HG02852 (cell line): ENCODE results near the gene MLLT3.
"Not testable (repeated sequence)": the region's sequence is repeated elsewhere in the genome, so short reads cannot be mapped to it uniquely, and the experiment has no call there.

Source experiments
- ATAC-seq: cut with Tn5 transposase; IDR thresholded peaks from one replicate; pipeline ENCODE4 v1.9.1; 2021; ENCODE audit warnings: mild to moderate bottlenecking, moderate library complexity; ENCODE audit not compliant: unreplicated experiment

Gene MLLT3

DNA sequence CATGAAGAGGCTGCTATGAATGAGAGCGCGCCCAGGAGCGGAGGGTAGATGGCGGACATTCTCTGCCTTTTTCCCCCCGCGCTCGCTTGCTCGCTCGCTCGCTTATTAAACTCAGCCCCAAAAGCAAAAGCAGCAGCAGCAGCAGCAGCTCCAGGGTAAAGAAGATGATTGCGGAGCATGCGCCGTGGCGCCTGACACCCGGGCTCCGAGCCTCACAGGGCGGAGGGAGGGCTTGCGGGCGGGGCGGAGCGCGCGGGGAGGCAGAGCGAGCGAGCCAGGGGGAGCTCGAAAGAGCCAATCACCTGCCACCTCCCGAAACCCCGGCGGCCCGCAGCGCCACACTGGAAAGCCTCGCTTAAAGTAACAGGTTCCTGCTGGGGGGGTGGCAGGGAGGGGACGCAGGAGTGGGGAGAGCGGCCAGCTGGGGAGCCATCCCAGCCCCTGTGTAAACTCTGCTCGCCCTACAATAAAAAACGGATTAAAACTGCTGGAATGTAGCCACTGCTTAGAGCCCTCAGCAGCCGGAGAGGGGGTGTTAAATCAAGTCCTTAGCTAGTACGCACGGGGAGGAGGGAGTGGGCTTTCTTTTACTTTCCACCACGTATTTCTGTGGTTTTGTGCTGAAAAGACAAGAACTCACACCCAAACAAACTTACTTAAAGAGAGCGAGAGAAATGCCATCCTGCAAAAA, at the start of gene MLLT3:
Gene MLLT3 (minus strand): TSS at position 170 of the 691 bp plus-strand sequence.
- ATAC-seq: peak; percentile 74

DNA sequence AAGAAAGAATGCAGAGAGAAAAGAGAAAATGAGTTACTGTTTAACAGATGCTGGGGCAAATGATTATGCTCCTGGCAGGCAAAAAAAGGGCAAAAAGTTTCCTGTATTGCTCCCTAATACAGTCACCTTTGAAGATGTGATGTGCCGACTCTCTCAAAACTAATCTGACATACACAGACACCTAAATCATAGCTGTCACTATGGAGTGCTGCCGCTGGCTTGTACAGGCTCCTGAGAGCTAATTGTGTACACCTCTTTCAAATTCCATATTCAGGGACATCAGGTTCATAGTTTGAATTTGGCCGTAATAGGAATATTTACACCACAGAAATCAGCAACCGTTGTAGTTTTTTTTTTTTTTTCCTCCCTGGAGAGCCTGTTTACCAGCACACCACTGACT, 49.3 kb upstream of the MLLT3 start:
- no peak for ATAC-seq

DNA sequence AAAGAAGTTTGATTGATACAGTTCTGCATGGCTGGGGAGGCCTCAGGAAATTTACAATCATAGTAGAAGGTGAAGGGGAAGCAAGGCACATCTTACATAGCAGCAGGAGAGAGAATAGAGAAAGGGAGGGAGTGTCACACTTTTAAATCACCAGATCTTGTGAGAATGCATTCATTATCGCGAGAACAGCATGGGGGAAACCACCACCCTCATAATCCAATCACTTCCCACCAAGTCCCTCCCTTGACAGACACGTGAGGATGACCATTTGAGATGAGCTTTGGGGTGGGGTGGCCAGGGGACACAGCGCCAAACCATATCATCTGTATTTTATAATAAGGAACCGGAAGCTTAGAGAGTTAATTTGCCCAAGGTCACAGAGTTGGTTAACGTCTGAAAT, 48.1 kb upstream of the MLLT3 start:
- ATAC-seq: no peak

DNA sequence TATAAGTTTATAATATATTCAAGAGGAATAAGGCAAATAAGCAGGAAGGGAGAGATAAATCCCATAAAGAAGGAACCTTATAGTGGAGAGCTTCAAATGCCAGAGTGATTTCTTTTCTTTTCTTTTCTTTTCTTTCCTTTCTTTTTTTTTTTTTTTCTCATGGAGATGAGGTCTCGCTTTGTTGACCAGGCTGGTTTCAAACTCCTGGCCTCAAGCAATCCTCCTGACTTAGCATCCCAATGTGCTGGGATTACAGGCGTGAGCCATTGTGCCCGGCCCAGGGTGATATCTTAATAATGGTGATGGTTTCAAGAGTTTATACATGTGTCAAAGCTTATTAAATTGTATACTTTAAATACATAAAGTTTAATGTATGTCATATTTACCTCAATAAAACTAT, 42.2 kb upstream of the MLLT3 start:
- no peak for ATAC-seq

DNA sequence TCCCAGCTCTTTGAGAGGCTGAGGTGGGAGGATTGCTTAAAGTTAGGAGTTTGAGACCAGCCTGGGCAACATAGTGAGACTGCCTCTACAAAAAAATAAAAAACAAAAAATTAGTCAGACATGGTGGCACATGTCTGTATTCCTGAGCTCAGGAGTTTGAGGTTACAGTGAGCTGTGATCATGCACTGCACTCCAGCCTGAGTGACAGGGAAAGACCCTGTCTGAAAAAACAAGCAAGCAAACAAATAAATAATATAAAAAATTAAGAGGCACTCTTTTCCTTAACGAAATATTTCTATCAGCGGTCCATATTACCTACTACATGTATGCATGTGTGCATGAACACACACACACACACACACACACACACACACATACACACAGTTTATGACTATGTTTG, 40.8 kb upstream of the MLLT3 start:
- ATAC-seq: no peak

DNA sequence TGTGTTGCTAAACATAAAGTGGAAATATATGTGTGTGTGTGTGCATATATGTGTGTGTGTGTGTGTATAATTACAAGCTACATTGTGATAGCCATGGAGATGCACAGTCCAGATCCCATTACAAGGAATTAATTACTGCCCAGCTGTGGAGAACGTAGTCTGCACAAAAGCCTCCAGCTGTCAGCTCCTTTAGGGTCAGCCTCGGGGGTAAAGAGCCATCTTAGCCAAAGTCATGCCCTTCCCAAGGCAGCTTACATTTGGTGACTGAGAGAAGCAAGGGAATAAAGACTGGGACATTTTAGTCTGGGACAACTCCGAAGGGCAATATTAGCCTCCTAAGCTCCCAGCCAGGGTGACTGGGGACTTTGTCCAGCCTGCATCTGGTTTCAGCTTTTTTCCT, 39.9 kb upstream of the MLLT3 start:
- ATAC-seq: no peak

DNA sequence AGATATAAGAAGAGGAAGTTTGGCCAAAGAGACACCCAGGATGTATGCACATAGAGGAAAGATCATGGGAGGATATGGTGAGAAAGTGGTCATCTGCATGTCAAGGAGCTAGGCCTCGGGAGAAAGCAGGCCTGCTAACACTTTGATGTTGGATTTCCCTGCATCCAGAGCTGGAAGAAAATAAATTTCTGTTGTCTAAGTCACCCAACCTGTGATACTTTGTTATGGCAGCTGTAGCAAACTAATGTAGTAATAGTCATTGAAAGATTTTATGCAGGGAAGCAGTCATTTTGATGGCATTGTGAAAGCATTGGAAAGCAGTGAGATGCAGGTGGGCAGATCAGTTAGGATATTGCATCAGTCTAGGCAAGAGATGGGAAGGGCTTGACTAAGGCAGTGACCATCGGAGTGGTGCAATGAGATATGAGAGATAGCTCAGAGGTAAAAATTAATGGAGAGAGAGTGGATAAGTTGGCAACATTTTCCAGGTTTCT, 37.2 kb upstream of the MLLT3 start:
- ATAC-seq: no peak

DNA sequence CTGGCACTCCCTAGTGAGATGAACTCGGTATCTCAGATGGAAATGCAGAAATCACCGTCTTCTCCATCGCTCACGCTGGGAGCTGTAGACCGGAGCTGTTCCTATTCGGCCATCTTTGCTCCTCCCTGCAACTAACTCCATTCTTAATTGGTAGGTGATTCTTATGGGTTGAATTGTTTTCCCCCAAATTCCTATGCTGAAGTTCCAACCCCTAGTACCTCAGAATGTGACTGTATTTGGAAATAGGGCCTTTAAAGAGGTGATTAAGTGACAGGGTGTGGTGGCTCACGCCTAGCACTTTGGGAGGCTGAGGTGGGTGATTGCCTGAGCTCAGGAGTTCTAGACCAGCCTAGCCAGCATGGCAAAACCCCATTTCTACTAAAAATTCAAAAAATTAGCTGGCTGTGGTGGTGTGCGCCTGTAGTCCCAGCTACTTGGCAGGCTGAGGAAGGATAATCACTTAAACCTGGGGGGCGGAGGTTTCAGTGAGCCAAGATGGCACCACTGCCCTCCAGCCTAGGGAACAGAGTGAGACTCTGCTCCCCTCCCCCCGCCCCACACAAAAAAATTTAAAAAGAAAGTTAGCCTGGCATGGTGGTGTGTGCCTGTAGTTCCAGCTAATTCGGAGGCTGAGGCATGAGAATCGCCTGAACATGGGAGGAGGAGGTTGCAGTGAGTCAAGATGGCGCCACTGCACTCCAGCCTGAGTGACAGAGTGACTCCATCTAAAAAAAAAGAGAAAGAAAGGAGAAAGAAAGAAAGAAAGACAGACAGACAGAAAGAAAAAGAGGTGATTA, 36.6 kb upstream of the MLLT3 start:
- ATAC-seq: no peak

DNA sequence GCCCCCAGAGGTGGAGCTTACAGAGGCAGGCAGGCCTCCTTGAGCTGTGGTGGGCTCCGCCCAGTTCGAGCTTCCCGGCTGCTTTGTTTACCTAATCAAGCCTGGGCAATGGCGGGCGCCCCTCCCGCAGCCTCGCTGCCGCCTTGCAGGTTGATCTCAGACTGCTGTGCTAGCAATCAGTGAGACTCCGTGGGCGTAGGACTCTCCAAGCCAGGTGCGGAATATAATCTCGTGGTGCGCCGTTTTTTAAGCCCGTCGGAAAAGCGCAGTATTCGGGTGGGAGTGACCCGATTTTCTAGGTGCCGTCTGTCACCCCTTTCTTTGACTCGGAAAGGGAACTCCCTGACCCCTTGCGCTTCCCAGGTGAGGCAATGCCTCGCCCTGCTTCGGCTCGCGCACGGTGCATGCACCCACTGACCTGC, 36.0 kb upstream of the MLLT3 start:
- not testable (repeated sequence) for ATAC-seq

DNA sequence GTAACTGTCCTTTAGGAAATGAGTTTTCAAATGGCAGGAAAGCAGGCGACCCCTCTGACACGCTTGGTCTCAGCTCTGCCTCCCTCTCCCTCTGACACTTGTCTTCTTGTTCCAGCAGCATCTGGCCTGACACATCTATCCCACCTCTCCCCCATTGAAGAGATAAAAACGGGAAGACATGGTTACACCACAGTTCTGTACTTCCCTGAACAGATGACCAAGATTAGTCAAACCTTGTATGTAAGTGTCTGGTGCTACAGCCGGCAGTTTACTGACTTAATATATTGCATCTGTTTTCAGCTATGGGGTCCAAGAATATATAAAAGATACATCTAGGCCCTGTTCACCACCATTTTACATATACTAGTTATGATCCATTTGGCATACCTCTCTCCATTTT, 29.6 kb upstream of the MLLT3 start:
- no peak for ATAC-seq

DNA sequence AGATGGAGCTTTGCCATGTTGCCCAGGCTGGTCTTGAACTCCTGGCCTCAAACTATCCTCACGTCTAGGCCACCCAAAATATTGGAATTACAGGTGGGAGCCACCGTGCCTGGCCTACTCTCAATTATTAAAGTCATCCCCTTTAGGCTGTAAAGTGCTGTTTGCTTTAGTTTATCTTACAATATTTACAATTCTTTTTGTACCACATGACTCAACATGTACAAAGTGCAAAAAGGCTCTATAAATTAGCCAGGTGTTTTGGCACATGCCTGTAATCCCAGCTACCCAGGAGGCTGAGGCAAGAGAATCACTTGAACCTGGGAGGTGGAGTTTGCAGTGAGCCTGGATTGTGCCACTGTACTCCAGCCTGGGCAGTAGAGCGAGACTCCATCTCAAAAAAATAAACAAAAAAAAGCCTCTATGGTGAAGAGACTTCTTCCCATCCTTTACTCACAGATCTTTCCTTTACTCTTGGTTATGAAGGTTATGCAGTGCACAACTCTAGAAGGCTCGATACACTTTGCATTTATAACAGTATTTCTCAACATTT, 28.5 kb upstream of the MLLT3 start:
- ATAC-seq: no peak

DNA sequence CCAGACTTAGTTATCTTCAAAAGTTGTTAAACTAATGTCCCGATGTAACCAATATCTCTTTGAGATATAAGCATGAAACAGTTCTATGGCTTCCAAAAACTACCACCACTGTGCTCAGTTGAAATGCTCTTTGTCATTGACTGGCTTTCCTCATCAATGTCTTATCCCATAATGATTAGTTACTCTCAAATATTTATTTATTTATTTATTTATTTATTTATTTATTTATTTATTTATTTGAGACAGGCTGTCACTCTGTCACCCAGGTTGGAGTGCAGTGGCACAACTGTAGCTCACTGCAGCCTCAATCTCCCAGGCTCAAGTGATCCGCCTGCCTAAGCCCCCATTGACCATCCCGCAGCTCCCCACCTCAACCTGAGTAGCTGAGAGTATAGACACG, 28.0 kb upstream of the MLLT3 start:
- no peak for ATAC-seq

DNA sequence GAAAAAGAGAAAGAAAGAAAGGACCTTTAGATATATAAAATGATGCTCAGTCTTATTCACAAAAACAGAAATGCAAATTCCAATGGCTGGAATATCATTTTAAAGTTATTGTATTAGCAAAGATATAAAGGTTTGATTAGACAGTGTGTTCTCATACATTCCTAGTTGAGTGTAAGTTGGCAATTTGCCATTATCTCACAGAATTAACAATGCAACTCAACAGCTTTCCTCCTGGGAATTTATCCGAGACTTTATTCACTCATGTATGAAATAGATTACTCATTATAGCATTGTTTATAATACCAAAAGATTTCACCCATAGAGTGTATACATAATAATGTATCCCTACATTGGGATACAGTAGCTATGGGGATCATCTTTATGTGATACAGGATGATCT, 27.1 kb upstream of the MLLT3 start:
- ATAC-seq: no peak

DNA sequence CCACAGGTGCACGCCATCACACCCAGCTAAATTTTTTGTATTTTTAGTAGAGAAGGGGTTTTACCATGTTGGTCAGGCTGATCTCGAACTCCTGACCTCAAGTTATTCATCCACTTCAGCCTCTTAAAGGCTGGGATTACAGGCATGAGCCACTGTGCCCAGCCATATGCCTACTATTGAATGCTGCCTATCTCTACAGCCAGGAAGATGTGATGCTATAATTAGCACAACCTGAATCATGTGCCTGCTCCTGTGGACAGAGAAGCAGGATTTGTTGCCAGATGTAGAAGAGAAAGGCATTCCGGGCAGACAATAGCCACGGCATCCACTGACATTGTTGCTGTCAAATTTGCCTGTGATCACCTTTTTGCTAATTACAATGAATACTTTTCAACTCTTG, 24.4 kb upstream of the MLLT3 start:
- ATAC-seq: no peak

DNA sequence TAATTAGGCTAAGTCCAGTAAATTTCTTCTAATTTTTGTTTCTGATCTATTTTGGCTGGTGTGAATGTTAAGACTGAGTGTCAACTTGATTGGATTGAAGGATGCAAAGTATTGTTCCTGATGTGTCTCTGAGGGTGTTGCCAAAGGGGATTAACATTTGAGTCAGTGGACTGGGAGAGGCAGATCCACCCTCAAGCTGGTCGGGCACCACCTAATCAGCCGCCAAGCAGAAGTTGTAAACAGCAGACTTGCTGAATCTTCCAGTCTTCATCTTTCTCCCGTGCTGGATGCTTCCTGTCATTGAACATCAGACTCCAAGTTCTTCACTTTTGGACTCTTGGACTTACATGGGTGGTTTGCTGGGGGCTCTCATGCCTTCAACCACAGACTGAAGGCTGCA, 21.4 kb upstream of the MLLT3 start:
- ATAC-seq: no peak

DNA sequence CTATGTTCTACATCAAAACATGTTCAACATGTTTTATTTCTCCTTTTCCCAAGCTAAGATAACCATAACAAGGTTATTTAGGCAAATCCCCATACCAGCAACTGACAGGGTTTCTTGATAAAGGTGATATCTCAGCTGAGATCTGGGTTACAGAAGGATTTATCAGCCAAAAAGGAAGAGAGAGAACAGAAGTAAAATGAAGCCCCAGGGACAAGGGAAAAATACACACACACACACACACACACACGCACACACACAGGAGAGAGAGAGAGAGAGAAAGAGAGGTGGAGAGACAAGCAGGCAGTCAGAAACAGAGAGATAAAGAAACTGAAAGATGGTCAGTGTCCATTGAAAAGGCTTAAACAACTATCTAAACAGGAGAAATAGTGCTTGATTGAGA, 19.7 kb upstream of the MLLT3 start:
- ATAC-seq: no peak

DNA sequence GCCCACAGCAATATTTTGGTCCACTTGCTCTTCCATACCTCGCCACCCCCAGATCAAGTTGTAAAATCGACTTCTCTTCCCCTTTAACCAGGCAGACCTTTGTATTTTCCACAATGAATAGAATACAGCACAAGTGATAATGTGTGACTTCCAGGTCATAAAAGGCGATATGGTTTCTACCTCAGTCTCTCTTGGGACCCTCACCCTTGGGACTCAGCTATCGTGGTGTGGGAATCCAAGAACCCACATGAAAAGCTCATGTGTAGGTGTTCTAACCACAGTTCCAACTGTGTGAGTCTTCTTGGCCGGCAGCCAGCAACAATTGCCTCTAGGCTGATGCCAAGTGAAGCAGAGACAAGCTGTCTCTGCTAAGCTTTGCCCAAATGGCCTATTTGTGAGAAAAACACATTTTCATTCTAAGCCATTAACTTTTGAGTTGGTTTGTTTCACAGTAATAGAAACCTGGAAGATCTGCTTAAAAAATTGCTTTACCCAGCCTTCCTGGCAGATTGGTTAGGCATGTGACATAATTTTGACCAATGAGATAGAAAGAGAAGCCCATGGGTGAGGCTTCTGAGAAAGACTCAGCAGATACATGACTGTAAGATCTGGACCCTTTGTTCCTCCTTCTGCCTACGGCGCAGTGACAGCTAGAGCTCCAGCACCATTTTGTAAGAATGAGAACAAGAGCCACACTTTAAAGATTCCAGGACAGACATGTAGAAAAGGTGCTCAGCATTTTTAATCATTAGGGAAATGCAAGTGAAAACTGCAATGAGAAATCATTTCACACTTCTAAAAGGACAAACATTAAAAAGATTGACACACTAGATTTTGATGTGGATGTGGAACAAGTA, 18.3 kb upstream of the MLLT3 start:
- ATAC-seq: peak; percentile 90

DNA sequence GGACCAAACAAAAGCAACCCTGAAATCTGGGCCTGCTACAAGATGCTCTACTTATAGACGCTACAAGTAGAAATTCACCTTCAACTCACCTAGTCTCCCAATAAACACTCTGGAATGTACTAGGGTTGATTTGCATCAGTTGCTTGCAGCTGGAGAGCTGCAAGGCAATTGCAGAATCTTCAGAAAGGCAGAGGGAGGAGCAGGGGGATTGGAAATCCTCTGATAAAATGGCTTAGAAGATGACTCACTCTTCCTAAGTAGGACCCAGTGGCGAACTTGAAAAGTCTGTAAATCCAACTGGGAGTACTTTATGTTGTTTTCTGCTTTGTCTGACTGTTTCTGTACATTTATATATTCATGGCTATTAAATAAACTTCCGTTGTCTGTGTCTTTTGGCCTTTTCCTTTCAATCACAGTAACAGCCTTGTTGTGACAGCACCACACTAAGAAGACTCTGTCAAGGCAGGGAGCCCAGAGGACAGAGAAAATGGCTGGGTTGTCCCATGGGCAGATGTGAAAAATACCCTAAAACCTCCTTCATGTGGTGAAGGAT, 14.7 kb upstream of the MLLT3 start:
- ATAC-seq: no peak

DNA sequence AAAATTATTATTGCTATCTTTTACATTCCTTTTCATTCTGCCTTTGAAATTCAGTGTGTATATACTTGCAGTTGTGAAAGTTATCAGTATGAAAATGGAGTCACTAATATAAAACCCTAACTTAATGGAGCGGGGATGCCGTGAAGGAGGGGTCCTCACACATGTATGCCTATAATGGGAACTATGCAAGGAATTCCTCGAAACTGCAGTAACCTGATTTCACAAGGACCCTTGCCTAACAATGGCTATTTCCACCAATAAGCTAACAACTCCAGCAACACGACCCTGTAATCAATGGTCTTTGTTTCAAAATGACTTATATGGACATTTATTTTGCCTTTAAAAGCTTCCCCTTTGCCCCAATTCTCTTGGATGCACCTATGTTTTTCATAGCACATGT, 12.6 kb upstream of the MLLT3 start:
- ATAC-seq: no peak

DNA sequence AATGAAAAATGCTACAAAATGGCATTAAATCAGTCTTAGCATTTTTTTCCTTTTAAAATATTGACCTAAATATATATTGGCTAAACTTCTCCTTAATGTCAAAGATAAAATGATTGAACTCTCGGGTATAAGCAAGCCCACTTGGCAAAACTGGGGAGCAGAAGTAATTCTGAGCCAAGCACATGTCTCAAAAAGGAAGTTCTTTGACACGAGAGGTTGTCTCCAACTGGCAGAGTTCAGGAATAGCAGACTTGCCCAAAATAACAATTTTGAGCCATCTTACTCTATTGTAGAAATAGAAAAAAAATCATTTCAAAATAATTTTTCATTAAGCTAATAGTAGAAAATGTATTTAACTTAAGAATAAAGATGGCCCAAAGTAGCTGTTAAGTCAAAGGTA, 10.4 kb upstream of the MLLT3 start:
- ATAC-seq: no peak
